Activated CD8-positive, alpha-beta memory T cell treated with anti-CD3 and anti-CD28 coated beads for 36 hours (primary cell): ENCODE measurements around the gene IKZF3. TPM values are rescaled to one million over a fixed set of nuclear protein-coding genes. Genes with fewer than 3 reads are reported as not detected.
"Not testable (repeated sequence)": the region's sequence is repeated elsewhere in the genome, so short reads cannot be mapped to it uniquely, and the experiment has no call there.

Experiments
- CTCF ChIA-PET: fragments of 350-600 bp; sonication (Branson Sonifier 250); formaldehyde crosslinking; loops from one replicate; lab custom pipeline; 2021; ENCODE audit warnings: antibody characterized with exemption; lab: Charles Lee
- POLR2A ChIA-PET: fragments of 350-600 bp; sonication (Branson Sonifier 250); formaldehyde crosslinking; loops from one replicate; lab custom pipeline; 2021; ENCODE audit warnings: antibody characterized with exemption; lab: Charles Lee
- total RNA-seq, 2 experiments: library from RNA; stranded (reverse); gene quantifications; one replicate each; pipeline ENCODE4 v1.2.3, GENCODE V29; 2021

IKZF3 gene
- total RNA-seq, 2 experiments from 2014 or later: 92.3 to 93.0 TPM

- POLR2A ChIA-PET: no interaction called here
- CTCF ChIA-PET: interaction anchor here (0.6 to 1.0 kb wide), 4 partner anchors 40 to 244 kb away, joined by 3 read pairs; no protein-coding TSS in a partner anchor
Measured at GRCh38 chr17:39867084-39867879, 3.2 kb upstream of the IKZF3 start.

DNA sequence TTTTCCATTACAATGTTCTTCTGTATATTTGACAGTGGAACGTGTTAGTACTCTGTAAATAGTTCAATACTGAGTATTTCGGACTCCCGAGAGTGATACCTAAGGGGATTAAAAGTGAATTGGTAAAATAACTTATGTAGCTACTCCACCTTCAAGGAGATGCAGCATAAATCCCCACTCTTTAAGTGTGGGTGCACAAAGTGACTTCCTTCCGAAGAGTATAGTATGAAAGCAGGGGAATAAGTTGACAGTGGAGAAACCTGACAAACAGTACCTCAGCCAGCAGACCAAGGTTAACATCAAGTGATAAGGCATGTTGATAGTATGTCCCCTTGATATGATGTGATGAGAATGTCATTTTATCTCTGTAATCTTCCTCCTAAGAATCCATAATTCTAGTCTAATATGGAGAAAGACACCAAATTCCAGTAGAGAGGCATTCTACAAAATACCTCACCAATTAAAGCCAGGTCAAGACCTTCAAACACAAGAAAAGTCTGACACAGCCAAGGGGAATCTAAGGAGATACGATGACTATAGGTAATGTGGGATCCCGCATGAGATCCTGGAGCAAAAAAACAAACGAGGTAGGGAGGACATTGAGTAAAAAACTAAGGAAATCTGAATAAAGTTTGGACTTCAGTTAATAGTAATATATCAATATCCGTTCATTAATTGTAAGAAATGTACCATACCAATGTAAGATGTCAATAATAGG is 2.1 kb upstream of the IKZF3 start:
- ChIA-PET CTCF (interaction anchor here (1.1 kb wide), 1 partner anchor 231 kb away, joined by 4 read pairs; no protein-coding TSS in a partner anchor), POLR2A (interaction anchor here (2.9 kb wide), 1 partner anchor 60 kb away, joined by 8 read pairs; no protein-coding TSS in a partner anchor)

GRCh38 chr17:39863244-39863917 is 731 bp downstream of the IKZF3 start:
- POLR2A ChIA-PET: interaction anchor here (0.7 to 2.9 kb wide), 6 partner anchors 63 to 108 kb away, joined by 4 to 19 read pairs (median 8); no protein-coding TSS in a partner anchor

GRCh38 chr17:39861235-39861634 is 2.9 kb downstream of the IKZF3 start:
- POLR2A ChIA-PET: interaction anchor here (0.6 to 2.0 kb wide), 6 partner anchors 9 to 119 kb away, joined by 3 to 9 read pairs (median 3); partner anchors contain the start of gene PSMD3

More at GRCh38 chr17:39863244-39863917, 731 bp downstream of the IKZF3 start:
- CTCF ChIA-PET: interaction anchor here (0.8 to 1.8 kb wide), 4 partner anchors 14 to 241 kb away, joined by 4 to 10 read pairs (median 7); no protein-coding TSS in a partner anchor

GRCh38 chr17:39855911-39856649 is 8.0 kb downstream of the IKZF3 start:
- POLR2A ChIA-PET: interaction anchor here (1.0 kb wide), 1 partner anchor 72 kb away, joined by 3 read pairs; no protein-coding TSS in a partner anchor

More at GRCh38 chr17:39861235-39861634, 2.9 kb downstream of the IKZF3 start:
- CTCF ChIA-PET: interaction anchor here (0.9 to 3.0 kb wide), 5 partner anchors 9 to 239 kb away, joined by 3 to 12 read pairs (median 5); no protein-coding TSS in a partner anchor

DNA sequence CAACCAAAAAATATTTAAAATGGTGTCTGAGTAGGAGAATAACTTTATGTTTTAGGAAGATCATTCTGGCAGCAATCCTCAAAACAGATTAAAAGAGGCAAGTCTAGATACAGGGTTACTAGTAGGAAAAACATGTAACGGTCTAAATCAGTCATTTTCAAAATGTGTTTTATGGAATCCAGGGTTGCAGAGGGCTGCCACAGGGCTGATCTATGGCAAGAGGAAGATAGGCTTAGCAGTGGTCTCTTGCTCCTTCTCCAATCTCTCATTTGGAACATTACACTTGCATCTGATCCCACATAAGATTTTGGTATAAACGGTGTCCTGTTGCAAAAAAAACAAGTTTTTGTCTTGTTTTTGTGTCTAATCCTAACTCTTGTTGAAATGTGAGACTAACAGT is 9.2 kb downstream of the IKZF3 start:
- POLR2A ChIA-PET: no interaction called here
- CTCF ChIA-PET: interaction anchor here (0.6 to 1.3 kb wide), 2 partner anchors 80 to 393 kb away, joined by 3 read pairs; no protein-coding TSS in a partner anchor

More at GRCh38 chr17:39855911-39856649, 8.0 kb downstream of the IKZF3 start:
- CTCF ChIA-PET: not testable (repeated sequence)

- ChIA-PET POLR2A (interaction anchor here (1.3 kb wide), 1 partner anchor 9 kb away, joined by 3 read pairs; no protein-coding TSS in a partner anchor), CTCF (interaction anchor here (1.0 to 1.3 kb wide), 2 partner anchors 8 to 18 kb away, joined by 5 read pairs; no protein-coding TSS in a partner anchor)
Measured at GRCh38 chr17:39852239-39852638, 11.9 kb downstream of the IKZF3 start.

GRCh38 chr17:39850186-39850585 is 13.9 kb downstream of the IKZF3 start:
- CTCF ChIA-PET, POLR2A ChIA-PET: not testable (repeated sequence)

DNA sequence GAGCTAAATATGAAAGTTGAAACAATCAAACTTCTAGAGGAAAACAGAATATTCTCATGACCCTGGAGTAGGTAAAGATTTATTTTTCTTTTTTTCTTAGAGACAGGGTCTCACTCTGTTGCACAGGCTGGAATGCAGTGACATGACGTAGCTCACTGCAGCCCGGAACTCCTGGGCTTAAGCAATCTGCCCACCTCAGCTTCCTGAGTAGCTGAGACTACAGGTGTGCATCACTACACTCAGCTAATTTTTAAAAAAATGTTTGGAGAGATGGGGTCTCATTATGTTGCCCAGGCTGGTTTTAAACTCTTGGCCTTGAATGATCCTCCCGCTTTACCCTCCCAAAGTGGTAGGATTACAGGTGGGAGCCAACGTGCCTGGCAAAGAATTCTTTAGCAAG is 15.5 kb downstream of the IKZF3 start:
- POLR2A ChIA-PET: no interaction called here
- CTCF ChIA-PET: interaction anchor here (0.7 to 1.0 kb wide), 2 partner anchors 15 to 86 kb away, joined by 3 to 4 read pairs; partner anchors contain the start of gene IKZF3

GRCh38 chr17:39846205-39846604 is 17.9 kb downstream of the IKZF3 start:
- POLR2A ChIA-PET: no interaction called here
- CTCF ChIA-PET: interaction anchor here (0.5 to 1.0 kb wide), 3 partner anchors 12 to 89 kb away, joined by 3 read pairs; no protein-coding TSS in a partner anchor

DNA sequence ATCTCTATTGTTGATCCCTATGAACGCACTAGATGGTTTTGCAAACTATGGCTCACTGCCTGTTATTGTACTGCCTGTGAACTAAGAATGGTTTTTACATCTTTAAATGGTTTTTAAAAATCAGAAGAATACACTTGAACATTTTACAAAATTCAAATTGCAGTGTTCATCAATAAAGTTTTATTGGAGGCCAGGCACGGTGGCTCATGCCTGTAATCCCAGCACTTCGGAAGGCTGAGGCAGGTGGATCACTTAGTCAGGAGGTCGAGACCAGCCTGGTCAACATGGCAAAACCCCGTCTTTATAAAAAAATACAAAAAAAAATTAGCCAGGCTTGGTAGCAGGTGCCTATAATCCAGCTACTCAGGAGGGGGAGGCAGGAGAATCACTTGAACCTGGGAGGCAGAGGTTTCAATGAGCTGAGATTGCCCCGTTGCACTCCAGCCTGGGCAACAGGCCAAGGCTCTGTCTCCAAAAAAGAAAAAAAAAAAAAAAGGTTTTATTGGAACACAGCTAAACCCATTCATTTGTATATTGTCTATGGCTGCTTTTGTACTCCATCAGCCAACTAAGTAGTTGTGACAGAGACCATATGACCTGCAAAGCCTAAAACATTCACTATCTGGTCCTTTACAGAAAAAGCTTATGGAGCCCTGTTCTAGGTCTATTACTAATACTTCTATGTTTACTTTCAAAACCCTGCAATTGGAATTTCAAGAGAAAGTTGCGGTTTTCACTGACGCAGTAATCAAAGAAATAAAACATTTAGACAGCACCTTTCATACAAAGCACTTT is 18.9 kb downstream of the IKZF3 start:
- POLR2A ChIA-PET: no interaction called here
- CTCF ChIA-PET: interaction anchor here (0.7 kb wide), 1 partner anchor 224 kb away, joined by 3 read pairs; no protein-coding TSS in a partner anchor

- POLR2A ChIA-PET: interaction anchor here (0.7 kb wide), 2 partner anchors 68 to 87 kb away, joined by 3 to 7 read pairs; no protein-coding TSS in a partner anchor
- CTCF ChIA-PET: interaction anchor here (0.6 kb wide), 1 partner anchor 907 kb away, joined by 3 read pairs; no protein-coding TSS in a partner anchor
Measured at GRCh38 chr17:39841134-39841683, 22.9 kb downstream of the IKZF3 start.

DNA sequence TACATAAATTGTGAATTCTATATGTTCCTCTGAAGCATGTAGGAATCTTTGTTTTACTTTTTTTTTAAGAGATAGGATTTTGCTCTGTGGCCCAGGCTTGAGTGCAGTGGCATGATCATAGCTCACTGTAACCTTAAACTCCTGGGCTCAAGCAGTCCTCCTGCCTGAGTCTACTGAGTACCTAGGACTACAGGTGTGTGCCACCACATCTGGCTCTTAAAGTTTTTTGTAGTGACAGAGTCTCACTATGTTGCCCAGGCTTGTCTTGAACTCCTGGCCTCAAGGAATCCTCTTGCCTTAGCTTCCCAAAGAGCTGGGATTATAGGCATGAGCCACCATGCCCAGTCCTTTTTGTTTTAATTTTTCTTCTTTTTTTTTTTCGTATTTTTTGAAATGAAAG is 25.3 kb downstream of the IKZF3 start:
- ChIA-PET CTCF (no interaction called here), POLR2A (no interaction called here)

- ChIA-PET POLR2A (no interaction called here), CTCF (no interaction called here)
Measured at GRCh38 chr17:39838057-39838456, 26.1 kb downstream of the IKZF3 start.

DNA sequence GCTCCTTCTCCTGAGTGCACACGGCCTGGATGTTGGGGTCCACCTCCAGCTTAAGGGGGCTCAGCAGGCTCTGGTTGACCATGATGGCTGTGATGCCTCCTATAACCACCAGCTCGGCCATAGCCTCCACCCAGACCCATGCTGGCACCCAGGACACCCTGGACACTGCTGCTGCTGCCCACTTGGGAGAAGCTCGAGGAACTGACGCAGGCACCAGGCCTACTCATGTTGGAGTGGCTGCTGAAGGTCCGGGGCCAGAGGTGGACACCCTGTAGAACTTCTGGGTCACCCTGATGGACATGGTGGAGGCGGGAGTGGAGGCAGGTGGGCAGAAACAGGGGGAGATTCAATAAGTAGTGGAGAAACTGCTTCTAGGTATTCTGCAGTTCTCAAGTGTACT is 28.0 kb downstream of the IKZF3 start:
- POLR2A ChIA-PET: interaction anchor here (0.6 kb wide), 1 partner anchor 13 kb away, joined by 3 read pairs; no protein-coding TSS in a partner anchor

GRCh38 chr17:39835038-39835786 is 28.9 kb downstream of the IKZF3 start:
- ChIA-PET CTCF (interaction anchor here (1.0 to 1.1 kb wide), 2 partner anchors 8 to 17 kb away, joined by 4 to 5 read pairs; no protein-coding TSS in a partner anchor), POLR2A (no interaction called here)

More for the DNA sequence above, 28.0 kb downstream of the IKZF3 start:
- CTCF ChIA-PET: no interaction called here
